NB4 (cell line): ENCODE data around the gene RAB29.
A peak's percentile ranks its signal among the peaks of the same experiment; 100 is the strongest.

Source experiments
- DNase-seq: peaks from one replicate; pipeline ENCODE4 v3.0.0; 2010; ENCODE audit warnings: low read depth
- H3K4me3 ChIP-seq: one replicate; pipeline ENCODE4 v1.5.1; 2011; ENCODE audit warnings: mild to moderate bottlenecking, low read depth, low read length, moderate library complexity
- CTCF ChIP-seq: IDR thresholded peaks from one replicate; pipeline ENCODE4 v1.5.1; 2012; ENCODE audit warnings: low read depth, low read length
- MAX ChIP-seq: IDR thresholded peaks from 2 replicates; pipeline ENCODE4 v1.6.1; 2011; ENCODE audit warnings: low read depth, low read length
- MYC ChIP-seq: IDR thresholded peaks from 2 replicates; pipeline ENCODE4 v1.6.1; 2011; ENCODE audit warnings: low read depth, low read length
- POLR2A ChIP-seq: IDR thresholded peaks from 2 replicates; pipeline ENCODE4 v1.6.1; 2011; ENCODE audit warnings: mild to moderate bottlenecking; ENCODE audit not compliant: insufficient read length; ENCODE audit errors: extremely low read depth

The RAB29 gene

GRCh38 chr1:205813755-205814058 lies 38.4 kb upstream of the RAB29 start:
- peak overlapping the region; percentile 52 for H3K4me3 ChIP-seq
- no peak for DNase-seq
- TF ChIP-seq CTCF (no peak), MAX (no peak), MYC (no peak), POLR2A (no peak)

- peak; percentile 83 for DNase-seq
- TF ChIP-seq POLR2A = no peak
- TF ChIP-seq CTCF = no peak
- TF ChIP-seq MYC = peak; percentile 59
- peak within 1 kb of the TSS; percentile 52 for H3K4me3 ChIP-seq
Observed at GRCh38 chr1:205812878-205813754, 37.8 kb upstream of the RAB29 start, which contains the start of gene SLC41A1. TSS of gene SLC41A1 (minus strand) at chr1:205813198. CDS start at chr1:205810441, 2,757 bp downstream.

GRCh38 chr1:205812271-205812877 lies 37.1 kb upstream of the RAB29 start:
- no peak for TF ChIP-seq MYC
- no peak for TF ChIP-seq MAX
- no peak for TF ChIP-seq POLR2A
- no peak for TF ChIP-seq CTCF
- H3K4me3 ChIP-seq = peak overlapping the region; percentile 28
- peak; percentile 4 for DNase-seq

GRCh38 chr1:205811660-205812059 lies 36.4 kb upstream of the RAB29 start:
- H3K4me3 ChIP-seq = no peak overlapping the region
- TF ChIP-seq CTCF = no peak
- DNase-seq = no peak

- no peak for TF ChIP-seq POLR2A
- peak; percentile 24 for TF ChIP-seq CTCF
- no peak for TF ChIP-seq MAX
- TF ChIP-seq MYC = no peak
- peak; percentile 25 for DNase-seq
- no peak overlapping the region for H3K4me3 ChIP-seq
Observed at GRCh38 chr1:205810448-205811157, 35.3 kb upstream of the RAB29 start.

GRCh38 chr1:205809942-205810345 lies 34.7 kb upstream of the RAB29 start:
- no peak overlapping the region for H3K4me3 ChIP-seq
- no peak for DNase-seq
- no peak for TF ChIP-seq MYC
- TF ChIP-seq MAX = no peak
- TF ChIP-seq CTCF = no peak
- no peak for TF ChIP-seq POLR2A
